H9 (cell line): ENCODE data around the gene USP40. TPM values are rescaled to one million over a fixed set of nuclear protein-coding genes. Genes with fewer than 3 reads are reported as not detected.

Experiments
- DNase-seq: peaks from one replicate; pipeline ENCODE4 v3.0.0-alpha.2; 2017
- H2AFZ ChIP-seq: one replicate; pipeline ENCODE4 v1.6.1; 2013; ENCODE audit warnings: mild to moderate bottlenecking, low read length, control low read depth, moderate library complexity
- H2AK5ac ChIP-seq: 2 replicates; pipeline ENCODE4 v1.6.1; 2013; ENCODE audit warnings: low read length, control low read depth, mixed read lengths; ENCODE audit not compliant: insufficient read length
- H2BK120ac ChIP-seq: one replicate; pipeline ENCODE4 v1.6.1; 2013; ENCODE audit warnings: low read depth, mild to moderate bottlenecking, low read length, control low read depth, inconsistent platforms; ENCODE audit not compliant: poor library complexity, severe bottlenecking
- H2BK12ac ChIP-seq: 2 replicates; pipeline ENCODE4 v1.6.1; 2013; ENCODE audit warnings: low read length, control low read depth, mixed read lengths, low read depth; ENCODE audit not compliant: insufficient read length
- H2BK15ac ChIP-seq: 2 replicates; pipeline ENCODE4 v1.6.1; 2013; ENCODE audit warnings: low read depth, low read length, control low read depth
- H2BK20ac ChIP-seq: one replicate; pipeline ENCODE4 v1.6.1; 2013; ENCODE audit warnings: low read depth, mild to moderate bottlenecking, low read length, control low read depth, inconsistent platforms; ENCODE audit not compliant: poor library complexity, severe bottlenecking
- H2BK5ac ChIP-seq: 2 replicates; pipeline ENCODE4 v1.6.1; 2013; ENCODE audit warnings: low read length, control low read depth, mixed read lengths; ENCODE audit not compliant: insufficient read length
- H3K14ac ChIP-seq: 2 replicates; pipeline ENCODE4 v1.6.1; 2013; ENCODE audit warnings: low read length, control low read depth; ENCODE audit not compliant: insufficient read depth
- H3K18ac ChIP-seq: 2 replicates; pipeline ENCODE4 v1.6.1; 2013; ENCODE audit warnings: low read depth, mild to moderate bottlenecking, mixed read lengths, low read length, control low read depth; ENCODE audit not compliant: insufficient read length
- H3K23ac ChIP-seq: 2 replicates; pipeline ENCODE4 v1.6.1; 2013; ENCODE audit warnings: low read length, control low read depth, mixed read lengths, low read depth; ENCODE audit not compliant: insufficient read length
- H3K23me2 ChIP-seq: 2 replicates; pipeline ENCODE4 v1.6.1; 2013; ENCODE audit warnings: low read depth, mild to moderate bottlenecking, mixed read lengths, low read length, control low read depth; ENCODE audit not compliant: insufficient read length, poor library complexity, severe bottlenecking
- H3K27ac ChIP-seq: 2 replicates; pipeline ENCODE4 v1.5.1; 2013; ENCODE audit warnings: low read length, control low read depth, mixed read lengths, low read depth; ENCODE audit not compliant: insufficient read length
- H3K27me3 ChIP-seq: 2 replicates; pipeline ENCODE4 v1.6.1; 2013; ENCODE audit warnings: low read length, control low read depth, inconsistent platforms; ENCODE audit not compliant: insufficient read depth
- H3K4ac ChIP-seq: 2 replicates; pipeline ENCODE4 v1.6.1; 2013; ENCODE audit warnings: low read depth, mild to moderate bottlenecking, control low read depth, inconsistent platforms, low read length, moderate library complexity
- H3K4me1 ChIP-seq: 2 replicates; pipeline ENCODE4 v1.6.1; 2013; ENCODE audit warnings: low read length, control low read depth, inconsistent platforms; ENCODE audit not compliant: insufficient read depth
- H3K4me2 ChIP-seq: 2 replicates; pipeline ENCODE4 v1.6.1; 2013; ENCODE audit warnings: low read length, control low read depth, mixed read lengths; ENCODE audit not compliant: insufficient read length, insufficient read depth
- H3K56ac ChIP-seq: 2 replicates; pipeline ENCODE4 v1.6.1; 2013; ENCODE audit warnings: low read depth, mild to moderate bottlenecking, mixed read lengths, low read length, control low read depth; ENCODE audit not compliant: insufficient read length
- H3K79me1 ChIP-seq: 2 replicates; pipeline ENCODE4 v1.6.1; 2013; ENCODE audit warnings: low read depth, mild to moderate bottlenecking, moderate library complexity, low read length, control low read depth, inconsistent platforms; ENCODE audit not compliant: insufficient read depth, poor library complexity, severe bottlenecking
- H3K79me2 ChIP-seq: 2 replicates; pipeline ENCODE4 v1.6.1; 2013; ENCODE audit warnings: low read length, control low read depth, inconsistent platforms; ENCODE audit not compliant: insufficient read depth
- H3K9ac ChIP-seq: 2 replicates; pipeline ENCODE4 v1.6.1; 2013; ENCODE audit warnings: low read length, control low read depth, mixed read lengths; ENCODE audit not compliant: insufficient read length; ENCODE audit errors: extremely low read depth
- H3K9me3 ChIP-seq: one replicate; pipeline ENCODE4 v1.6.1; 2013; ENCODE audit warnings: low read depth, low read length, inconsistent platforms; ENCODE audit not compliant: control insufficient read depth
- H3T11ph ChIP-seq: one replicate; pipeline ENCODE4 v1.6.1; 2013; ENCODE audit warnings: mild to moderate bottlenecking, low read length, control low read depth, inconsistent platforms
- H4K20me1 ChIP-seq: one replicate; pipeline ENCODE4 v1.6.1; 2013; ENCODE audit not compliant: control insufficient read depth, insufficient read length, insufficient read depth
- H4K5ac ChIP-seq: 2 replicates; pipeline ENCODE4 v1.6.1; 2013; ENCODE audit warnings: low read depth, mild to moderate bottlenecking, mixed read lengths, low read length, control low read depth; ENCODE audit not compliant: insufficient read length
- H4K8ac ChIP-seq: replicated peaks from 2 replicates; pipeline ENCODE4 v1.6.1; 2013; ENCODE audit warnings: low read length, control low read depth, mixed read lengths, low read depth; ENCODE audit not compliant: insufficient read length
- H4K91ac ChIP-seq: 2 replicates; pipeline ENCODE4 v1.6.1; 2013; ENCODE audit warnings: low read depth, mild to moderate bottlenecking, moderate library complexity, mixed read lengths, low read length, control low read depth; ENCODE audit not compliant: insufficient read length
- H3K27ac Mint-ChIP-seq, 3 experiments: 2 replicates in 2 of 3; 3 replicates in 1 of 3; pipeline ENCODE4 v1.8.0; 2020 to 2021; ENCODE audit warnings: mixed read lengths in 3 of 3, mild to moderate bottlenecking in 1 of 3, moderate library complexity in 1 of 3
- H3K27me3 Mint-ChIP-seq: 2 replicates; pipeline ENCODE4 v1.8.0; 2021; ENCODE audit warnings: low read depth, mild to moderate bottlenecking, moderate library complexity, mixed read lengths
- H3K36me3 Mint-ChIP-seq, 3 experiments: 2 replicates in 2 of 3; 3 replicates in 1 of 3; pipeline ENCODE4 v1.8.0; 2020 to 2021; ENCODE audit warnings: low read depth in 3 of 3, mixed read lengths in 3 of 3; ENCODE audit not compliant: insufficient read depth in 1 of 3
- H3K4me1 Mint-ChIP-seq, 2 experiments: 2 replicates each; pipeline ENCODE4 v1.8.0; 2020; ENCODE audit warnings: mixed read lengths in 2 of 2
- H3K4me3 Mint-ChIP-seq, 2 experiments: 2 replicates in 1 of 2; 3 replicates in 1 of 2; pipeline ENCODE4 v1.8.0; 2020 to 2021; ENCODE audit warnings: mild to moderate bottlenecking in 2 of 2, mixed read lengths in 2 of 2, moderate library complexity in 1 of 2
- H3K9me3 Mint-ChIP-seq, 2 experiments: 2 replicates in 1 of 2; 3 replicates in 1 of 2; pipeline ENCODE4 v1.8.0; 2020; ENCODE audit warnings: mild to moderate bottlenecking in 2 of 2, mixed read lengths in 2 of 2, moderate library complexity in 1 of 2
- WGBS: extraction: QIAGEN DNeasy Blood & Tissue Kit; methylation state at CpG from one replicate; pipeline ENCODE4 v1.1.7; 2013; ENCODE audit warnings: missing lambda C conversion rate, low lambda C conversion rate, mixed read lengths; ENCODE audit not compliant: insufficient read length; ENCODE audit errors: extremely low coverage; 5-methylcytosine and 5-hydroxymethylcytosine counted together
- total RNA-seq: library from RNA; stranded (reverse); gene quantifications from 2 replicates; pipeline ENCODE4 v1.2.1, GENCODE V29; 2021
- TF ChIP-seq, protein P1 (sequence below): fragments of 200-600 bp; sonication (generic); conservative IDR thresholded peaks from 3 replicates; pipeline ENCODE4 v1.8.0; 2021; ENCODE audit warnings: antibody characterized with exemption, mild to moderate bottlenecking

The USP40 gene
- total RNA-seq, 1 experiment from 2014 or later: 7.5 TPM

DNA sequence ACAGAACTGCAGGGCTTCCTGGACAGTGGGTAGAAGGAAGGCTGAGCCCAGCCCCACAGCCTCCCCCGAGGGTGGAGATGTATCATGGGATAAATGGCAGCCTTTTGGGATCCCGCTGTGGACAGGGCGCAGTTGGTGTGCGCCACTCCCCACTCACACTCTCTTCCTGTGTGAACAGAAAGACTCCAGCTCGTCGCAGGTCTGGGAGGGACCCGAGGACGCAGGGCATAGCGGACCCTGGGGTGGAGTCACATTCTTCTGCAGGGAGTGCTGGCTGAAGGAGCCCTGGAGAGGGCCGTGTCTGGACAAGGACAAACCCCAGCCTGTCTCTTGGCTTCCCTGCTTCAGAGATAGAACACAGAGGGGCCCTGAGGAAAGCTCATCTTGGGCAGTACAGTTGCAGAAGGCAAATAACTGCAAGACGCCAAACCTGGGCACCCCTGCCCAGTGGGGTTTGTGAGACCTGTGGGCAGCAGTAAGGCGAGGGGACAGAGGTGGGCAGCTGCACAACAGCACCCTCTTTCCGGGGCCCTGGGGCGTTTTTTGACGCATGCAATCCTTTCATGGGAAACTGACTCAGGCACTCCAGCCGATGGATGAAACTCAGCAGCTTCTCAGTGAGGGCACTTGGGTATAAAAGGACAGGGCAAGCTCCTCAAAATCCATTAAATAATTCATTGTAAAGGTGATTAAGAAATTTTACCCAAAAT, 101.9 kb downstream of the USP40 start:
- H4K5ac ChIP-seq: no peak overlapping the region
- no peak overlapping the region for H2AK5ac ChIP-seq
- no peaks in the 10 kb centered on the region for H4K20me1 ChIP-seq
- no peak overlapping the region for H3K56ac ChIP-seq
- no peaks in the 10 kb centered on the region for H3K23me2 ChIP-seq
- no peak overlapping the region for H3K4me2 ChIP-seq
- no peak overlapping the region for H2BK15ac ChIP-seq
- no peak overlapping the region for H2BK120ac ChIP-seq
- H2BK20ac ChIP-seq: no peak overlapping the region
- no peak overlapping the region for H2AFZ ChIP-seq
- no peak overlapping the region for H3K14ac ChIP-seq
- H3K27me3 ChIP-seq: no peaks in the 10 kb centered on the region
- H3T11ph ChIP-seq: no peak overlapping the region
- no peaks in the 10 kb centered on the region; the same call in none of the 2 replicates for H3K27me3 Mint-ChIP-seq
- no peak for DNase-seq
- no peaks in the 10 kb centered on the region for H3K4me1 ChIP-seq
- H3K9ac ChIP-seq: no peak overlapping the region
- H2BK5ac ChIP-seq: no peak overlapping the region
- peaks cover 26 to 48% (median 39%) of the 10 kb centered on the region in 3 experiments for H3K36me3 Mint-ChIP-seq
- TF ChIP-seq, protein P1, sequence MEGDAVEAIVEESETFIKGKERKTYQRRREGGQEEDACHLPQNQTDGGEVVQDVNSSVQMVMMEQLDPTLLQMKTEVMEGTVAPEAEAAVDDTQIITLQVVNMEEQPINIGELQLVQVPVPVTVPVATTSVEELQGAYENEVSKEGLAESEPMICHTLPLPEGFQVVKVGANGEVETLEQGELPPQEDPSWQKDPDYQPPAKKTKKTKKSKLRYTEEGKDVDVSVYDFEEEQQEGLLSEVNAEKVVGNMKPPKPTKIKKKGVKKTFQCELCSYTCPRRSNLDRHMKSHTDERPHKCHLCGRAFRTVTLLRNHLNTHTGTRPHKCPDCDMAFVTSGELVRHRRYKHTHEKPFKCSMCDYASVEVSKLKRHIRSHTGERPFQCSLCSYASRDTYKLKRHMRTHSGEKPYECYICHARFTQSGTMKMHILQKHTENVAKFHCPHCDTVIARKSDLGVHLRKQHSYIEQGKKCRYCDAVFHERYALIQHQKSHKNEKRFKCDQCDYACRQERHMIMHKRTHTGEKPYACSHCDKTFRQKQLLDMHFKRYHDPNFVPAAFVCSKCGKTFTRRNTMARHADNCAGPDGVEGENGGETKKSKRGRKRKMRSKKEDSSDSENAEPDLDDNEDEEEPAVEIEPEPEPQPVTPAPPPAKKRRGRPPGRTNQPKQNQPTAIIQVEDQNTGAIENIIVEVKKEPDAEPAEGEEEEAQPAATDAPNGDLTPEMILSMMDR: no peak
- no peak overlapping the region for H3K18ac ChIP-seq
- no peaks in the 10 kb centered on the region for H3K79me2 ChIP-seq
- H3K27ac Mint-ChIP-seq: peak overlapping the region in 1 of 3 experiments; percentile 76; a peak in 1 of 7 replicates
- no peak overlapping the region for H3K27ac ChIP-seq
- no peak overlapping the region for H2BK12ac ChIP-seq
- no peak overlapping the region for H3K4me3 Mint-ChIP-seq
- H3K9me3 ChIP-seq: no peaks in the 10 kb centered on the region
- no peak overlapping the region for H4K91ac ChIP-seq
- no CpG with 5 or more reads among the region's 16 CpGs for WGBS
- H3K79me1 ChIP-seq: no peaks in the 10 kb centered on the region
- H3K23ac ChIP-seq: no peak overlapping the region
- H3K4me1 Mint-ChIP-seq: no peaks in the 10 kb centered on the region
- no peaks in the 10 kb centered on the region; a peak in 1 of 5 replicates for H3K9me3 Mint-ChIP-seq
- H3K4ac ChIP-seq: no peak overlapping the region
- H4K8ac ChIP-seq: no peak overlapping the region
